SK-N-SH (cell line): ENCODE results near the gene GALK1. TPM values are rescaled to one million over a fixed set of nuclear protein-coding genes. Genes with fewer than 3 reads are reported as not detected.

Source experiments
- CTCF ChIA-PET: fragments of 300-600, 350-600 bp; formaldehyde crosslinking; extraction: SDS; loops from one replicate; lab custom pipeline; 2021; lab: Yijun Ruan, JAX
- POLR2A ChIA-PET: fragments of 350-600 bp; sonication (Branson Sonifier 250); formaldehyde crosslinking; extraction: SDS; loops from one replicate; lab custom pipeline; 2020; ENCODE audit warnings: antibody characterized with exemption, inconsistent platforms; lab: Yijun Ruan, JAX
- DNase-seq: peaks from one replicate; pipeline ENCODE4 v3.0.0; 2012
- H2AFZ ChIP-seq: fragments of 200-600 bp; sonication (generic); 2 replicates; pipeline ENCODE4 v1.8.1; 2016; ENCODE audit warnings: antibody characterized with exemption, mild to moderate bottlenecking, low read depth
- H3F3A ChIP-seq: fragments of 200-600 bp; sonication (generic); replicated peaks from 2 replicates; pipeline ENCODE3; 2016; ENCODE audit warnings: antibody characterized with exemption, mild to moderate bottlenecking; ENCODE audit not compliant: insufficient read depth
- H3K27ac ChIP-seq, 2 experiments: fragments of 200-500 bp in 1 of 2; fragments of 200-600 bp in 1 of 2; sonication (Bioruptor generic) in 1 of 2; sonication (generic), shearing (Covaris generic) in 1 of 2; 2 replicates each; pipeline versions ENCODE4 v1.5.1 to v1.6.1; 2014 to 2016; ENCODE audit warnings: low read depth in 2 of 2, inconsistent platforms in 1 of 2, low read length in 1 of 2, mild to moderate bottlenecking in 1 of 2, mixed read lengths in 1 of 2
- H3K27me3 ChIP-seq: fragments of 200-600 bp; sonication (generic), shearing (Covaris generic); 2 replicates; pipeline ENCODE4 v1.6.1; 2016; ENCODE audit warnings: mixed run types; ENCODE audit not compliant: insufficient read depth
- H3K36me3 ChIP-seq, 2 experiments: fragments of 200-500 bp in 1 of 2; fragments of 200-600 bp in 1 of 2; sonication (Bioruptor generic) in 1 of 2; sonication (generic) in 1 of 2; replicated peaks in 1 of 2; 2 replicates each; pipeline versions ENCODE3 to v1.5.1; 2014 to 2016; ENCODE audit warnings: low read length in 1 of 2, mild to moderate bottlenecking in 1 of 2; ENCODE audit not compliant: insufficient read depth in 2 of 2, control insufficient read depth in 1 of 2
- H3K4me1 ChIP-seq, 2 experiments: fragments of 200-500 bp in 1 of 2; fragments of 200-600 bp in 1 of 2; sonication (Bioruptor generic) in 1 of 2; sonication (generic), shearing (Covaris generic) in 1 of 2; 2 replicates each; pipeline versions ENCODE4 v1.5.1 to v1.6.1; 2014 to 2016; ENCODE audit warnings: low read depth in 1 of 2, low read length in 1 of 2, mixed run types in 1 of 2; ENCODE audit not compliant: insufficient read depth in 2 of 2, control insufficient read depth in 1 of 2
- H3K4me2 ChIP-seq: fragments of 200-600 bp; sonication (generic), shearing (Covaris generic); 2 replicates; pipeline ENCODE4 v1.6.1; 2017; ENCODE audit warnings: mixed run types
- H3K4me3 ChIP-seq, 2 experiments: fragments of 200-500 bp in 1 of 2; fragments of 200-600 bp in 1 of 2; sonication (Bioruptor generic) in 1 of 2; sonication (generic), shearing (Covaris generic) in 1 of 2; 2 replicates each; pipeline versions ENCODE4 v1.5.1 to v1.8.1; 2014 to 2016; ENCODE audit warnings: low read depth in 2 of 2, inconsistent platforms in 1 of 2, low read length in 1 of 2, mild to moderate bottlenecking in 1 of 2, mixed read lengths in 1 of 2, moderate library complexity in 1 of 2
- H3K79me2 ChIP-seq: fragments of 200-600 bp; sonication (generic); 2 replicates; pipeline ENCODE4 v1.8.1; 2017; ENCODE audit warnings: mild to moderate bottlenecking; ENCODE audit not compliant: insufficient read depth
- H3K9ac ChIP-seq: fragments of 200-600 bp; sonication (generic); 2 replicates; pipeline ENCODE4 v1.6.1; 2017; ENCODE audit warnings: mixed run types
- H3K9me2 ChIP-seq: fragments of 200-600 bp; sonication (generic); 2 replicates; pipeline ENCODE4 v1.6.1; 2017; ENCODE audit warnings: mixed run types
- H3K9me3 ChIP-seq: fragments of 200-600 bp; sonication (generic); 2 replicates; pipeline ENCODE4 v1.6.1; 2017; ENCODE audit warnings: mixed run types, mild to moderate bottlenecking, moderate library complexity
- H4K20me1 ChIP-seq: fragments of 200-600 bp; sonication (generic); 2 replicates; pipeline ENCODE4 v1.6.1; 2017; ENCODE audit warnings: mild to moderate bottlenecking, mixed run types; ENCODE audit not compliant: insufficient read depth
- EP300 ChIP-seq, 2 experiments: IDR thresholded peaks; 2 replicates each; pipeline versions ENCODE4 v1.4.0 to v1.6.1; 2012; ENCODE audit warnings: borderline replicate concordance in 1 of 2, low read depth in 1 of 2, low read length in 1 of 2
- GABPA ChIP-seq: IDR thresholded peaks from 2 replicates; pipeline ENCODE4 v1.4.0; 2012; ENCODE audit warnings: low read depth, mild to moderate bottlenecking
- IRF3 ChIP-seq: fragments of 150-350 bp; IDR thresholded peaks from 2 replicates; pipeline ENCODE4 v1.6.1; 2016; ENCODE audit warnings: mild to moderate bottlenecking, low read depth, low read length
- JUND ChIP-seq: IDR thresholded peaks from 2 replicates; pipeline ENCODE4 v1.4.0; 2012
- MEF2A ChIP-seq: IDR thresholded peaks from 2 replicates; pipeline ENCODE4 v1.4.0; 2012; ENCODE audit warnings: low read depth, borderline replicate concordance
- POLR2AphosphoS5 ChIP-seq: IDR thresholded peaks from 2 replicates; pipeline ENCODE4 v1.6.1; 2012; ENCODE audit warnings: low read depth, low read length
- REST ChIP-seq: IDR thresholded peaks from 2 replicates; pipeline ENCODE4 v1.6.1; 2012; ENCODE audit warnings: mild to moderate bottlenecking, low read depth, low read length, moderate library complexity
- RFX5 ChIP-seq: IDR thresholded peaks from 2 replicates; pipeline ENCODE4 v1.6.1; 2012; ENCODE audit warnings: mild to moderate bottlenecking, improper control_type of control experiment, low read length
- SMC3 ChIP-seq: IDR thresholded peaks from 2 replicates; pipeline ENCODE4 v1.6.1; 2012; ENCODE audit warnings: low read depth, low read length, improper control_type of control experiment
- WGBS: methylation state at CpG from one replicate; pipeline ENCODE4 v1.1.6; 2017; ENCODE audit warnings: low lambda C conversion rate; 5-methylcytosine and 5-hydroxymethylcytosine counted together
- polyA plus RNA-seq, 3 experiments: library from polyadenylated mRNA; depleted of rRNA; stranded (reverse); fragments of >200 nt; gene quantifications; 2 replicates each; pipeline ENCODE4 v1.2.3, GENCODE V29; 2012
- TF ChIP-seq, protein P1 (sequence below): IDR thresholded peaks from 2 replicates; pipeline ENCODE4 v1.4.0; 2012; ENCODE audit warnings: low read depth, borderline replicate concordance
- TF ChIP-seq, protein P2 (sequence below): fragments of 150-350 bp; IDR thresholded peaks from 2 replicates; pipeline ENCODE4 v1.6.1; 2017; ENCODE audit warnings: antibody characterized with exemption, low read length, low read depth, borderline replicate concordance

GALK1 gene
- polyA plus RNA-seq, 1 of the 3 experiments (the other 2 are of a cell fraction), result 36.5 TPM

- TF ChIP-seq, protein P1, sequence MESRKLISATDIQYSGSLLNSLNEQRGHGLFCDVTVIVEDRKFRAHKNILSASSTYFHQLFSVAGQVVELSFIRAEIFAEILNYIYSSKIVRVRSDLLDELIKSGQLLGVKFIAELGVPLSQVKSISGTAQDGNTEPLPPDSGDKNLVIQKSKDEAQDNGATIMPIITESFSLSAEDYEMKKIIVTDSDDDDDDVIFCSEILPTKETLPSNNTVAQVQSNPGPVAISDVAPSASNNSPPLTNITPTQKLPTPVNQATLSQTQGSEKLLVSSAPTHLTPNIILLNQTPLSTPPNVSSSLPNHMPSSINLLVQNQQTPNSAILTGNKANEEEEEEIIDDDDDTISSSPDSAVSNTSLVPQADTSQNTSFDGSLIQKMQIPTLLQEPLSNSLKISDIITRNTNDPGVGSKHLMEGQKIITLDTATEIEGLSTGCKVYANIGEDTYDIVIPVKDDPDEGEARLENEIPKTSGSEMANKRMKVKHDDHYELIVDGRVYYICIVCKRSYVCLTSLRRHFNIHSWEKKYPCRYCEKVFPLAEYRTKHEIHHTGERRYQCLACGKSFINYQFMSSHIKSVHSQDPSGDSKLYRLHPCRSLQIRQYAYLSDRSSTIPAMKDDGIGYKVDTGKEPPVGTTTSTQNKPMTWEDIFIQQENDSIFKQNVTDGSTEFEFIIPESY, result no peak; the same call in 1 of the 2 replicates
- TF ChIP-seq, protein P2, sequence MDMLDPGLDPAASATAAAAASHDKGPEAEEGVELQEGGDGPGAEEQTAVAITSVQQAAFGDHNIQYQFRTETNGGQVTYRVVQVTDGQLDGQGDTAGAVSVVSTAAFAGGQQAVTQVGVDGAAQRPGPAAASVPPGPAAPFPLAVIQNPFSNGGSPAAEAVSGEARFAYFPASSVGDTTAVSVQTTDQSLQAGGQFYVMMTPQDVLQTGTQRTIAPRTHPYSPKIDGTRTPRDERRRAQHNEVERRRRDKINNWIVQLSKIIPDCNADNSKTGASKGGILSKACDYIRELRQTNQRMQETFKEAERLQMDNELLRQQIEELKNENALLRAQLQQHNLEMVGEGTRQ, result no peak
- TF ChIP-seq RFX5, result no peak
- TF ChIP-seq REST, result peak; percentile 46; the same call in 1 of the 2 replicates
- no peak for TF ChIP-seq MEF2A
- peak; percentile 20 for TF ChIP-seq JUND
These were observed 11.6 kb upstream of the GALK1 start (continued) for GRCh38 chr17:75776386-75777295.

DNA sequence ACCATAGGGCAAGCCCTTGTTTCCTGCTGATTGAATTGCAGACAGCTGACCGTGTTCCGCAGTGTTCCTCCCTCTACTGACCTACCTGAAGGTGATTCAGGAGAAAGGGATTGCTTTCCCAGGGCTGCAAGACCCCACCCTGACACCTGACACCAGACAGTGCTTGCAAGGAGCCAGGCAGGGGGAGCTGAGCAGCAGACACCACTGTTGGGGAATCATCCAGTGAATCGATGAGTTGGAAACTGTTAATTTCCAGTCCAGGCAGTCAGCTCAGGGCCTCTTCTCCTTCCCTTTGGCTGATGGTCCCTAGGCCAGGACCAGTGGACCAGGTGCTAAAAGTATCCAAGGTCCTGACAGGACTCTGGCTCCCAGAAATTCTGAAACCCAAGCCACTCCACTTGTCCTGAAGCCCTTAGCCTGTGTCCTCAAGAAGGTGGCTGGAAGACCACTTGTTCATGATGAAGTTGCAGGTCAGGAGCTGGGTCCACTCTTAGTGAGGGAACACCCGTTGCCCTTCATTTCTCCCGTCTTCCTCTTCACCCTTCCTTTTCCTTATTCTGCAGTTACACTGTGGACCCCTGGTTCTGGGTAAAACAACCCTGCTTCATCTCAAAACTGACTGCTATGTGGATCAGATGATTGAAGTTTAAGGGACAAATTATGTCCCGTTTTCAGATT, 10.1 kb upstream of the GALK1 start:
- POLR2A ChIA-PET, result interaction anchor here (0.6 to 7.6 kb wide), 18 partner anchors 7 to 228 kb away, joined by 3 to 161 read pairs (median 6); partner anchors contain the start of genes GALK1, TRIM65, UNK and WBP2
- CTCF ChIA-PET, result interaction anchor here (2.0 to 11.7 kb wide), 7 partner anchors 9 to 102 kb away, joined by 4 to 111 read pairs (median 33); partner anchors contain the start of genes GALK1 and UNK
- peak; percentile 33 for DNase-seq

More for the DNA sequence above, 10.1 kb upstream of the GALK1 start:
- peaks cover 49% of the 10 kb centered on the region for H3F3A ChIP-seq
- H3K4me2 ChIP-seq, result no peak overlapping the region
- H3K79me2 ChIP-seq, result peaks cover 32% of the 10 kb centered on the region
- H3K9me2 ChIP-seq, result no peaks in the 10 kb centered on the region
- no peaks in the 10 kb centered on the region for H3K9me3 ChIP-seq
- no peak overlapping the region for H3K27ac ChIP-seq
- no peak overlapping the region for H2AFZ ChIP-seq
- peak; percentile 70 for TF ChIP-seq POLR2AphosphoS5
- TF ChIP-seq GABPA, result no peak
- no peak for TF ChIP-seq EP300 (IDR thresholded peaks at IDR 0.05; ENCODE audit: borderline replicate concordance in 1 of 2, low read depth in 1 of 2, low read length in 1 of 2)
- TF ChIP-seq SMC3, result no peak
- TF ChIP-seq IRF3, result no peak
- WGBS, result 86% methylated on average over 6 of the region's 6 CpGs
- no peak overlapping the region for H3K4me3 ChIP-seq
- peaks cover 55% of the 10 kb centered on the region for H4K20me1 ChIP-seq
- H3K36me3 ChIP-seq, result peaks cover 27 to 31% of the 10 kb centered on the region in 2 experiments
- no peaks in the 10 kb centered on the region for H3K27me3 ChIP-seq
- H3K9ac ChIP-seq, result no peak overlapping the region
- peaks cover 9 to 13% of the 10 kb centered on the region in 2 experiments; a peak in 3 of 4 replicates for H3K4me1 ChIP-seq
